Neural cell (in vitro differentiated cells): Measurements from ENCODE around the gene CTNNA1. TPM values are rescaled to one million over a fixed set of nuclear protein-coding genes. Genes with fewer than 3 reads are reported as not detected.

Source experiments
- H2AFZ ChIP-seq: fragments of 200-600, 300-800 bp; sonication (generic), shearing (Covaris generic); 2 replicates; pipeline ENCODE4 v1.6.0; 2014; ENCODE audit warnings: low read depth, mild to moderate bottlenecking, antibody characterized with exemption, low read length, moderate library complexity
- H3F3A ChIP-seq: fragments of 200-600 bp; shearing (Covaris generic); 2 replicates; pipeline ENCODE4 v1.6.1; 2016; ENCODE audit warnings: mild to moderate bottlenecking, moderate library complexity, mixed read lengths, antibody characterized with exemption, low read length; ENCODE audit not compliant: insufficient read depth, poor library complexity, severe bottlenecking
- H3K27ac ChIP-seq: fragments of 200-600, 300-800 bp; sonication (generic), shearing (Covaris generic); 2 replicates; pipeline ENCODE4 v1.5.1; 2014; ENCODE audit warnings: mild to moderate bottlenecking, low read length, moderate library complexity
- H3K27me3 ChIP-seq: fragments of 300-800, 200-600 bp; sonication (generic), shearing (Covaris generic); 2 replicates; pipeline ENCODE4 v1.6.0; 2014; ENCODE audit warnings: mild to moderate bottlenecking, low read depth, low read length, moderate library complexity; ENCODE audit not compliant: insufficient read depth
- H3K36me3 ChIP-seq: fragments of 300-800, 200-600 bp; sonication (generic), shearing (Covaris generic); 2 replicates; pipeline ENCODE4 v1.5.1; 2014; ENCODE audit warnings: mild to moderate bottlenecking, antibody characterized with exemption, low read length, moderate library complexity; ENCODE audit not compliant: insufficient read depth
- H3K4me2 ChIP-seq: fragments of 300-800, 200-600 bp; sonication (generic), shearing (Covaris generic); 2 replicates; pipeline ENCODE4 v1.6.0; 2014; ENCODE audit warnings: mild to moderate bottlenecking, low read length
- H3K4me3 ChIP-seq: fragments of 300-800, 200-600 bp; sonication (generic), shearing (Covaris generic); 2 replicates; pipeline ENCODE4 v1.5.1; 2014; ENCODE audit warnings: mild to moderate bottlenecking, low read length, moderate library complexity
- H3K79me2 ChIP-seq: fragments of 200-600 bp; shearing (Covaris generic); replicated peaks from 2 replicates; pipeline ENCODE4 v1.6.0; 2014; ENCODE audit warnings: mild to moderate bottlenecking, low read length, moderate library complexity; ENCODE audit not compliant: insufficient read depth
- H3K9ac ChIP-seq: fragments of 300-800, 200-600 bp; sonication (generic), shearing (Covaris generic); 2 replicates; pipeline ENCODE4 v1.6.1; 2016; ENCODE audit warnings: mild to moderate bottlenecking, low read length, mixed read lengths
- H3K9me2 ChIP-seq: fragments of 200-600 bp; shearing (Covaris generic); 2 replicates; pipeline ENCODE4 v1.6.1; 2016; ENCODE audit warnings: mild to moderate bottlenecking, low read length, mixed read lengths; ENCODE audit not compliant: insufficient read depth
- H3K9me3 ChIP-seq: fragments of 200-600, 300-800 bp; sonication (generic), shearing (Covaris generic); 2 replicates; pipeline ENCODE4 v1.6.1; 2016; ENCODE audit warnings: mild to moderate bottlenecking, mixed run types, low read length, moderate library complexity, mixed read lengths
- H4K20me1 ChIP-seq: fragments of 200-600 bp; shearing (Covaris generic); 2 replicates; pipeline ENCODE4 v1.6.1; 2016; ENCODE audit warnings: mild to moderate bottlenecking, mixed run types; ENCODE audit not compliant: insufficient read depth
- CTCF ChIP-seq: fragments of 450-650 bp; IDR thresholded peaks from 2 replicates; pipeline ENCODE4 v1.5.1; 2014; ENCODE audit warnings: antibody characterized with exemption, mild to moderate bottlenecking, moderate library complexity; ENCODE audit not compliant: poor library complexity, severe bottlenecking
- EP300 ChIP-seq: fragments of 450-650 bp; conservative IDR thresholded peaks from 2 replicates; pipeline ENCODE4 v1.6.1; 2014; ENCODE audit warnings: antibody characterized with exemption, mild to moderate bottlenecking, moderate library complexity; ENCODE audit not compliant: poor library complexity, severe bottlenecking
- EZH2 ChIP-seq: fragments of 200-600, 300-800 bp; shearing (Covaris generic), sonication (generic); IDR thresholded peaks from 2 replicates; pipeline ENCODE4 v1.6.1; 2014; ENCODE audit warnings: antibody characterized with exemption, low read length, borderline replicate concordance, mild to moderate bottlenecking; ENCODE audit not compliant: insufficient read depth, poor library complexity, severe bottlenecking
- MXI1 ChIP-seq: fragments of 450-650 bp; conservative IDR thresholded peaks from 2 replicates; pipeline ENCODE4 v1.6.1; 2014; ENCODE audit warnings: antibody characterized with exemption, mild to moderate bottlenecking; ENCODE audit not compliant: poor library complexity, severe bottlenecking
- POLR2AphosphoS5 ChIP-seq: IDR thresholded peaks from 2 replicates; pipeline ENCODE4 v1.6.1; 2012
- RAD21 ChIP-seq: fragments of 450-650 bp; conservative IDR thresholded peaks from 2 replicates; pipeline ENCODE4 v1.6.1; 2014; ENCODE audit warnings: antibody characterized with exemption, mild to moderate bottlenecking, moderate library complexity
- REST ChIP-seq: IDR thresholded peaks from 2 replicates; pipeline ENCODE4 v1.6.1; 2012; ENCODE audit warnings: borderline replicate concordance
- SMC3 ChIP-seq: fragments of 450-650 bp; conservative IDR thresholded peaks from 2 replicates; pipeline ENCODE4 v1.6.1; 2014; ENCODE audit warnings: antibody characterized with exemption, mild to moderate bottlenecking, moderate library complexity; ENCODE audit not compliant: poor library complexity
- TAF1 ChIP-seq: IDR thresholded peaks from 2 replicates; pipeline ENCODE4 v1.6.1; 2012; ENCODE audit warnings: low read depth
- polyA plus RNA-seq: library from polyadenylated mRNA; depleted of rRNA; stranded (reverse); fragments of >200 nt; gene quantifications from 2 replicates; pipeline ENCODE4 v1.2.3, GENCODE V29; 2014

The CTNNA1 gene
- polyA plus RNA-seq, 1 donor from 2014 or later = 87.9 TPM

GRCh38 chr5:138936968-138937345 is 183.7 kb downstream of the CTNNA1 start:
- no peaks in the 10 kb centered on the region for H3K9me2 ChIP-seq
- no peaks in the 10 kb centered on the region for H3K79me2 ChIP-seq
- no peak overlapping the region for H3K4me2 ChIP-seq
- no peak for TF ChIP-seq TAF1
- TF ChIP-seq CTCF = no peak
- TF ChIP-seq RAD21 = no peak
- no peak for TF ChIP-seq EP300
- no peak for TF ChIP-seq REST
- no peak for TF ChIP-seq POLR2AphosphoS5
- TF ChIP-seq EZH2 = no peak
- no peak for TF ChIP-seq MXI1
- TF ChIP-seq SMC3 = no peak
- H3K9ac ChIP-seq = no peak overlapping the region
- no peak overlapping the region for H2AFZ ChIP-seq
- no peak overlapping the region for H3K4me3 ChIP-seq
- no peaks in the 10 kb centered on the region for H3F3A ChIP-seq
- no peaks in the 10 kb centered on the region for H3K36me3 ChIP-seq
- no peaks in the 10 kb centered on the region for H3K27me3 ChIP-seq
- no peaks in the 10 kb centered on the region for H4K20me1 ChIP-seq
- no peak overlapping the region for H3K27ac ChIP-seq
- no peaks in the 10 kb centered on the region for H3K9me3 ChIP-seq

DNA sequence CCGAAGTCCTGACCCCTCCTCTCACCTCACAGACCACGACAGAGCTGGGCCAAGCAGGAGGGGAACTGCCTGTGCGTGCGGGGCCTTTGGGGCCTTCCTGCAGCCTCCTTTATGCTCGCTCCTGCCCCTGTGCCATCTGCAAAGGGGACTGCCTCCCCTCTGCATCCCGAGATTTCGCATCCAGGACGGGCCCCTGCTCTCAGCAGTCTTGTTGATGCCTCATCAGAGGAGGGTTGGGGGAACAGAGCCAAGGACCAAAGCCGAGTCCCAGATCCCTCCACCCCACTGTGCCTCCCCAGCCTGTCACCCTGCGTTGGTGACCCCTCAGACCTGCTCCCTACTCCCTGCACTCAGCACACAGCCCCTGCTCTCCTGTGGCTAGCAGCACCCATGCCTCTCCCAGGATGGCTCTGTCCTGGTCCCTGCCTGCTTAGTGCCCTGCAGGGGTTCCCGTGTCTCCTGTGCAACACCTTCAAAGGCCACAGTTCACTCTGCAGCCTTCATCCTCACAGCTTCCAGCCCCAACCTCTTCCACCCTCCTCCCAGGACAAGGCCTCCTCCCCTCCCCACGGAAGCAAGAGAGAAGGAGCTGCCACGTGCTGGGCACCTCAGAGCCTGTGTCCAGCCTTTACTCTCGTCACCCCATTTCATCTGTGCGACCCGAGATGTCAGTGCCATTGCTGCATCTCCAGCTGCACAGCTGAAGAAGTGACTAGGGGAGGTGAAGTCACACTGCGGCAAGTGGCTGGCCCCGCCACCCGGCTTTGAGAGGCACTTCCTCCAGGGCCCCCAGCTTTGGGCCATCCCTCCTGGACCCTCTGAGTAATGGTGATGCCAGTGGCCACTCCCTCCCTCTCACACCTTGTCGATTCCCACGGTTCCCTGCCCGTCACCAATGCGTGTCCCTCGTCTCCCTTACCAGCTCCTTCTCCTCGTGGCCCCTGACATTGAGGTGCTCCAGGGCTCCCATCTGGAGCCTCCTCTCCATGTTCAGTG is 184.5 kb downstream of the CTNNA1 start:
- Histone ChIP-seq H3K4me3 (no peak overlapping the region), H4K20me1 (no peaks in the 10 kb centered on the region), H3K36me3 (no peaks in the 10 kb centered on the region), H3K4me2 (no peak overlapping the region), H3K9ac (no peak overlapping the region), H3K27ac (no peak overlapping the region), H3K9me3 (no peaks in the 10 kb centered on the region), H3K9me2 (no peaks in the 10 kb centered on the region), H3F3A (no peaks in the 10 kb centered on the region), H3K27me3 (no peaks in the 10 kb centered on the region), H3K79me2 (no peaks in the 10 kb centered on the region), H2AFZ (no peak overlapping the region)
- TF ChIP-seq TAF1 = no peak
- TF ChIP-seq CTCF = no peak
- TF ChIP-seq MXI1 = no peak
- TF ChIP-seq REST = no peak
- no peak for TF ChIP-seq SMC3
- TF ChIP-seq EP300 = no peak
- no peak for TF ChIP-seq RAD21
- no peak for TF ChIP-seq POLR2AphosphoS5
- TF ChIP-seq EZH2 = no peak
